GM12874 (cell line): Measurements from ENCODE around the gene PRLHR.

Source experiments
- TF ChIP-seq, protein P1 (sequence below): IDR thresholded peaks from 2 replicates; pipeline ENCODE4 v1.5.1; 2011; ENCODE audit warnings: low read depth, mild to moderate bottlenecking, control low read depth, low read length, moderate library complexity; ENCODE audit not compliant: insufficient read depth

Gene PRLHR

GRCh38 chr10:118585794-118586193 lies 9.7 kb downstream of the PRLHR start:
- TF ChIP-seq, protein P1, sequence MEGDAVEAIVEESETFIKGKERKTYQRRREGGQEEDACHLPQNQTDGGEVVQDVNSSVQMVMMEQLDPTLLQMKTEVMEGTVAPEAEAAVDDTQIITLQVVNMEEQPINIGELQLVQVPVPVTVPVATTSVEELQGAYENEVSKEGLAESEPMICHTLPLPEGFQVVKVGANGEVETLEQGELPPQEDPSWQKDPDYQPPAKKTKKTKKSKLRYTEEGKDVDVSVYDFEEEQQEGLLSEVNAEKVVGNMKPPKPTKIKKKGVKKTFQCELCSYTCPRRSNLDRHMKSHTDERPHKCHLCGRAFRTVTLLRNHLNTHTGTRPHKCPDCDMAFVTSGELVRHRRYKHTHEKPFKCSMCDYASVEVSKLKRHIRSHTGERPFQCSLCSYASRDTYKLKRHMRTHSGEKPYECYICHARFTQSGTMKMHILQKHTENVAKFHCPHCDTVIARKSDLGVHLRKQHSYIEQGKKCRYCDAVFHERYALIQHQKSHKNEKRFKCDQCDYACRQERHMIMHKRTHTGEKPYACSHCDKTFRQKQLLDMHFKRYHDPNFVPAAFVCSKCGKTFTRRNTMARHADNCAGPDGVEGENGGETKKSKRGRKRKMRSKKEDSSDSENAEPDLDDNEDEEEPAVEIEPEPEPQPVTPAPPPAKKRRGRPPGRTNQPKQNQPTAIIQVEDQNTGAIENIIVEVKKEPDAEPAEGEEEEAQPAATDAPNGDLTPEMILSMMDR, result no peak

- TF ChIP-seq, protein P1, result no peak
Measured at GRCh38 chr10:118585234-118585633, 10.2 kb downstream of the PRLHR start.

- TF ChIP-seq, protein P1, result no peak
Measured at GRCh38 chr10:118584181-118584954, 11.1 kb downstream of the PRLHR start.

DNA sequence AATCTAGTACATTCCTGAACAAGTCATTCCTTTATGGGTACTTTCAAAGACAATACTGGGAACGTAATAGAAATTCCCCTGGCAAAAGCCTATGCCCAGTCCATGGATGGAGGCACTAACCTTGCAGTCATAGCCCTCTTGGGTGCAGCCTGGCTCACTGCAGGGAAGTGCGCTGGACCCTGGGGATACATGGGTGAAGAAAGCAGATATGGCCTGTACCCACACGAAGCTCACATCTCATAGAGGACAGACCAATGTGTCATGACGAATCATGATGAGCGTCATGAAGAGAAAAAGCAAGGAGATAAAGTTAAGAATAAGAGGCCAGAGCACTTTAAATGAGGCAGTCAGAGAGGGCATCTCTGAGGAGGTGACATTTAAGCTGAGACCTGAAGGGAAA lies 11.8 kb downstream of the PRLHR start:
- TF ChIP-seq, protein P1, result no peak

- TF ChIP-seq, protein P1, result no peak
Measured at GRCh38 chr10:118582511-118582910, 12.9 kb downstream of the PRLHR start.

DNA sequence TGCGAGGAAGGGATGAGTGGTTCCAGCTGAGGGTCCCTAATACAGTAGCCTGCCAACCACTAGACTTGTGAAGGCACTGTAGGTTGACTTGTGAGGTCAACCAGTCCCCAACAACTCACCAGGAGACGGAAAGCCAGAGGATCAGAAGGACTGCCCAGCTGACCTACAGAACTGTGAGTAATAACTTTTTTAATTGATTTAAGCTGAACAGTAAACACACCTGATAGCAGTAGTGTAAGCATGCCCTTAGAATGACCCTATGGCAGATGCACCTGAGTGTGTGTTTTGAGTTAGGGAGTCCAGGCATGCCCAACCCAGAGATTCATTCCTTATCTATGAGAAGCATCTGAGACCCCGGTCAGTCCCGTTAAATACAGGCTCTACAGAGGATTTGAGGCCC lies 14.1 kb downstream of the PRLHR start:
- TF ChIP-seq, protein P1, result no peak

DNA sequence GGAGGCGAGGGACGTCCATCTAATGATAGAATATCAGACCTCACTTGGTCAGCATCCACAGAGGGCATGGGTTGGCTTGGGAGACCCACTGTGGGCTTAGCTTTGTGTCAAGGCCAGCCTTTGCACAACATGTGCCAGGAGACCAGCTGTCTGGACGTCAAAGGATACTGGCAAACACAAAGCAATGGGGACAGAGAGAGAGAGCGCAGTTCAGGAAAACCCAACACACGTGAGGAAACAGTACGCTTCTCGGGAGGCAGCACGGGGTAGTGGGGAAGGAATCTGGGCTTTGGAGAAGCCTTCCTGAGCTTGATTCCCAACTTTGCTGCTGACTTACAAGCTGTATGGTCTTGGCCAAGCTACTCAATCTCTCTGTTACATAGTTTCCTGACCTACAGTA lies 14.7 kb downstream of the PRLHR start:
- TF ChIP-seq, protein P1, result no peak
